ENCODE measurements around the gene ADGRV1. TPM values are rescaled to one million over a fixed set of nuclear protein-coding genes. Genes with fewer than 3 reads are reported as not detected.
A peak's percentile ranks its signal among the peaks of the same experiment; 100 is the strongest.
"Not testable (repeated sequence)": the region's sequence is repeated elsewhere in the genome, so short reads cannot be mapped to it uniquely, and the experiment has no call there.

Gene ADGRV1
- total and polyA plus RNA-seq, 9 of the 15 experiments (the other 6 are each of a cell fraction or from before 2014, with no cell fraction given): 21.7 to 156 (median 58.2) TPM

DNA sequence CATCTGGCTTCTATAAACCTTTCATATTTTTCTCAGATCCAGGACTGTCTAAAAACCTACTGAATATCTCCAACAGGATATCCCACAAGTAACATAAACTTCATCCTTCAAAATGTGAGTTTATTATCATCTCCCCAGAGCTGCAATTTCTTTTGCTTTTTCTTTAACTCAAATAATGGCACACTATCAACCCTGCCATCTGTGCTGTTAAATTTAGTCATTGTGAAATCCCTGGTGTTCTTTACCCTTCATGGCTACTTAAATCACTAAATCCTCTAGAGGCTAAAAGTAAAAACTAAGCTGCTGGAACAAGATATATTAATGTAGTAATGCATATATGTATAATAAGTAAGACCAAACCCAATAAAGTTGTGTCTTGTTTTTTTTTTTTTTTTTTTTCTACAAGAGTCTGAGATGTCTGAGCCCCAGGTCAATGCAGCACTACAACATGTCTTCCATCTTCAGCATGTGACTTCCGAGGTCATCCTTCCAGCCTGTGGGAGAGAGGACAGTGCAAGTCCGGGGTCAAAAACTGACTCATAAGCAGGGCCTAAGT, 362.9 kb downstream of the ADGRV1 start (continued):
- TF ChIP-seq, protein P1, sequence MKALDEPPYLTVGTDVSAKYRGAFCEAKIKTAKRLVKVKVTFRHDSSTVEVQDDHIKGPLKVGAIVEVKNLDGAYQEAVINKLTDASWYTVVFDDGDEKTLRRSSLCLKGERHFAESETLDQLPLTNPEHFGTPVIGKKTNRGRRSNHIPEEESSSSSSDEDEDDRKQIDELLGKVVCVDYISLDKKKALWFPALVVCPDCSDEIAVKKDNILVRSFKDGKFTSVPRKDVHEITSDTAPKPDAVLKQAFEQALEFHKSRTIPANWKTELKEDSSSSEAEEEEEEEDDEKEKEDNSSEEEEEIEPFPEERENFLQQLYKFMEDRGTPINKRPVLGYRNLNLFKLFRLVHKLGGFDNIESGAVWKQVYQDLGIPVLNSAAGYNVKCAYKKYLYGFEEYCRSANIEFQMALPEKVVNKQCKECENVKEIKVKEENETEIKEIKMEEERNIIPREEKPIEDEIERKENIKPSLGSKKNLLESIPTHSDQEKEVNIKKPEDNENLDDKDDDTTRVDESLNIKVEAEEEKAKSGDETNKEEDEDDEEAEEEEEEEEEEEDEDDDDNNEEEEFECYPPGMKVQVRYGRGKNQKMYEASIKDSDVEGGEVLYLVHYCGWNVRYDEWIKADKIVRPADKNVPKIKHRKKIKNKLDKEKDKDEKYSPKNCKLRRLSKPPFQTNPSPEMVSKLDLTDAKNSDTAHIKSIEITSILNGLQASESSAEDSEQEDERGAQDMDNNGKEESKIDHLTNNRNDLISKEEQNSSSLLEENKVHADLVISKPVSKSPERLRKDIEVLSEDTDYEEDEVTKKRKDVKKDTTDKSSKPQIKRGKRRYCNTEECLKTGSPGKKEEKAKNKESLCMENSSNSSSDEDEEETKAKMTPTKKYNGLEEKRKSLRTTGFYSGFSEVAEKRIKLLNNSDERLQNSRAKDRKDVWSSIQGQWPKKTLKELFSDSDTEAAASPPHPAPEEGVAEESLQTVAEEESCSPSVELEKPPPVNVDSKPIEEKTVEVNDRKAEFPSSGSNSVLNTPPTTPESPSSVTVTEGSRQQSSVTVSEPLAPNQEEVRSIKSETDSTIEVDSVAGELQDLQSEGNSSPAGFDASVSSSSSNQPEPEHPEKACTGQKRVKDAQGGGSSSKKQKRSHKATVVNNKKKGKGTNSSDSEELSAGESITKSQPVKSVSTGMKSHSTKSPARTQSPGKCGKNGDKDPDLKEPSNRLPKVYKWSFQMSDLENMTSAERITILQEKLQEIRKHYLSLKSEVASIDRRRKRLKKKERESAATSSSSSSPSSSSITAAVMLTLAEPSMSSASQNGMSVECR (CRISPR knock-in tag; IDR thresholded peaks at IDR 0.05): no peak
- TF ChIP-seq ZNF431 (CRISPR knock-in tag; IDR thresholded peaks at IDR 0.05): no peak

DNA sequence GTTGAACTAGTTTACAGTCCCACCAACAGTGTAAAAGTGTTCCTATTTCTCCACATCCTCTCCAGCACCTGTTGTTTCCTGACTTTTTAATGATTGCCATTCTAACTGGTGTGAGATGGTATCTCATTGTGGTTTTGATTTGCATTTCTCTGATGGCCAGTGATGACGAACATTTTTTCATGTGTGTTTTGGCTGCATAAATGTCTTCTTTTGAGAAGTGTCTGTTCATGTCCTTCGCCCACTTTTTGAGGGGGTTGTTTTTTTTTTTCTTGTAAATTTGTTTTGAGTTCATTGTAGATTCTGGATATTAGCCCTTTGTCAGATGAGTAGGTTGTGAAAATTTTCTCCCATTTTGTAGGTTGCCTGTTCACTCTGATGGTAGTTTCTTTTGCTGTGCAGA, 365.6 kb downstream of the ADGRV1 start:
- 64% methylated on average over 2 of the region's 2 CpGs for WGBS (ENCODE audit: insufficient coverage, low coverage, missing lambda C conversion rate)
- H3K9ac ChIP-seq (ENCODE audit: insufficient read depth in 1 of 2, low read depth in 2 of 2, low read length in 2 of 2); BruUV-seq (replicated peaks); H2AFZ ChIP-seq (ENCODE audit: low read depth, low read length); H3K79me2 ChIP-seq (ENCODE audit: control insufficient read depth, insufficient read depth, low read length); H3K4me3 ChIP-seq; FAIRE-seq; H3K4me1 ChIP-seq (replicated peaks in 1 of 2; ENCODE audit: control insufficient read depth in 2 of 2, insufficient read depth in 2 of 2, low read length in 2 of 2); H3K9me1 ChIP-seq (ENCODE audit: control insufficient read depth, insufficient read depth, low read length); H3K36me3 ChIP-seq (ENCODE audit: control insufficient read depth, insufficient read depth, low read length); DNase-seq (ENCODE audit: extremely low read depth in 1 of 4, low spot score in 3 of 4); CTCF ChIA-PET (ENCODE audit: low intra/inter-chr PET ratio); H3K9me3 ChIP-seq (replicated peaks; ENCODE audit: control insufficient read depth, insufficient read depth, low read depth, low read length); in situ Hi-C loops (cut with MboI); POLR2A ChIA-PET; H4K20me1 ChIP-seq (replicated peaks; ENCODE audit: control insufficient read depth, insufficient read depth, low read length); intact Hi-C loops (cut with micrococcal nuclease); H3K4me2 ChIP-seq (ENCODE audit: insufficient read depth, low read length); ATAC-seq; H3K27ac ChIP-seq (ENCODE audit: extremely low read depth, low read depth, low read length); H3K27me3 ChIP-seq (ENCODE audit: control insufficient read depth in 2 of 2, insufficient read depth in 2 of 2, low read length in 2 of 2): not testable (repeated sequence)
- TF ChIP-seq, protein P2, sequence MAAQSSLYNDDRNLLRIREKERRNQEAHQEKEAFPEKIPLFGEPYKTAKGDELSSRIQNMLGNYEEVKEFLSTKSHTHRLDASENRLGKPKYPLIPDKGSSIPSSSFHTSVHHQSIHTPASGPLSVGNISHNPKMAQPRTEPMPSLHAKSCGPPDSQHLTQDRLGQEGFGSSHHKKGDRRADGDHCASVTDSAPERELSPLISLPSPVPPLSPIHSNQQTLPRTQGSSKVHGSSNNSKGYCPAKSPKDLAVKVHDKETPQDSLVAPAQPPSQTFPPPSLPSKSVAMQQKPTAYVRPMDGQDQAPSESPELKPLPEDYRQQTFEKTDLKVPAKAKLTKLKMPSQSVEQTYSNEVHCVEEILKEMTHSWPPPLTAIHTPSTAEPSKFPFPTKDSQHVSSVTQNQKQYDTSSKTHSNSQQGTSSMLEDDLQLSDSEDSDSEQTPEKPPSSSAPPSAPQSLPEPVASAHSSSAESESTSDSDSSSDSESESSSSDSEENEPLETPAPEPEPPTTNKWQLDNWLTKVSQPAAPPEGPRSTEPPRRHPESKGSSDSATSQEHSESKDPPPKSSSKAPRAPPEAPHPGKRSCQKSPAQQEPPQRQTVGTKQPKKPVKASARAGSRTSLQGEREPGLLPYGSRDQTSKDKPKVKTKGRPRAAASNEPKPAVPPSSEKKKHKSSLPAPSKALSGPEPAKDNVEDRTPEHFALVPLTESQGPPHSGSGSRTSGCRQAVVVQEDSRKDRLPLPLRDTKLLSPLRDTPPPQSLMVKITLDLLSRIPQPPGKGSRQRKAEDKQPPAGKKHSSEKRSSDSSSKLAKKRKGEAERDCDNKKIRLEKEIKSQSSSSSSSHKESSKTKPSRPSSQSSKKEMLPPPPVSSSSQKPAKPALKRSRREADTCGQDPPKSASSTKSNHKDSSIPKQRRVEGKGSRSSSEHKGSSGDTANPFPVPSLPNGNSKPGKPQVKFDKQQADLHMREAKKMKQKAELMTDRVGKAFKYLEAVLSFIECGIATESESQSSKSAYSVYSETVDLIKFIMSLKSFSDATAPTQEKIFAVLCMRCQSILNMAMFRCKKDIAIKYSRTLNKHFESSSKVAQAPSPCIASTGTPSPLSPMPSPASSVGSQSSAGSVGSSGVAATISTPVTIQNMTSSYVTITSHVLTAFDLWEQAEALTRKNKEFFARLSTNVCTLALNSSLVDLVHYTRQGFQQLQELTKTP (IDR thresholded peaks at IDR 0.05; ENCODE audit: low read depth in 1 of 2, partially characterized antibody in 2 of 2): peak in 1 of 2 experiments; percentile 99

Data from K562 (cell line).